ENCODE results near the gene KIF26B. TPM values are rescaled to one million over a fixed set of nuclear protein-coding genes. Genes with fewer than 3 reads are reported as not detected.
"Not testable (repeated sequence)": the region's sequence is repeated elsewhere in the genome, so short reads cannot be mapped to it uniquely, and the experiment has no call there.

Gene KIF26B
- total RNA-seq, 1 donor from 2014 or later, result 3.8 TPM

DNA sequence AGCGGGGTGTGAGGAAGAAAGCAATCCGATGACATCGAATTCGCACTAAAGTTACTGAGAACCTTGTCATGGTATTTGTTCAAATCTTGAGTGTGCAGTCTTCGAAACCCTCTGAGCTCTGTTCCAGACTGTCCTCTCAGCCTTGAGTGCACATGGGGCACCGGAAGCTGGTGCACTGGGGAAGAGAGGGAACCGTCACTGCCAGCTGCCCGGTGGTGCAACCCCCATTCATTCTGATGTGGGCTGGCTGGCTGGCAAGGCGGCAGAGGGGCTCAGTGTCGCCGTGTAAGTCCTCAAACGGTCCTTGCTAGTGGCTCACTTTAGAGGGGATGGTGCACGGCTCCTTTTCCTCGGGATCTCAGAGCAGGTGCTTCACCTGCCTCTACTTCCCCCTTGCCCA is 137.4 kb downstream of the KIF26B start:
- no peak for DNase-seq (ENCODE audit: missing footprints)
- ATAC-seq, result no peak
- intact Hi-C loops (cut with DNase I), result no loop called here

DNA sequence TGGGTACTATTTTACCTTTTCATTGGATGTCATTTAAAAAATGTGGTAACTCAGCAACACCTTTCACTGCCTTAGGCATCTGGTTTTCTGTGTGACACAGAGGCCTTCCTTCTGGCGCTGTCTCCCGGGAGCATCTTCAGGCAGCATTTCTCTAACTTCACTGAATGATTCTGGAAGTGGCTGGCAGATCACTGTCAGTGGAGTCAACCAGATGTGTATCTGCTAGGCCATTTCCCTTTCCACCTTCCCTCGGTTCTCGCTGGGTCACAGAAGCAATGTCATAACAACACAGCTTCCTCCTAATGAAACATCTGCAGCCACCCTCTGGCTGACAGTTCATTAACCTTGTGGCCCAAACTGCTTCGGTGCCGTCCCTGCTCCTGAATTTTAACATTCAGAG is 137.8 kb downstream of the KIF26B start:
- intact Hi-C loops (cut with DNase I), result no loop called here

DNA sequence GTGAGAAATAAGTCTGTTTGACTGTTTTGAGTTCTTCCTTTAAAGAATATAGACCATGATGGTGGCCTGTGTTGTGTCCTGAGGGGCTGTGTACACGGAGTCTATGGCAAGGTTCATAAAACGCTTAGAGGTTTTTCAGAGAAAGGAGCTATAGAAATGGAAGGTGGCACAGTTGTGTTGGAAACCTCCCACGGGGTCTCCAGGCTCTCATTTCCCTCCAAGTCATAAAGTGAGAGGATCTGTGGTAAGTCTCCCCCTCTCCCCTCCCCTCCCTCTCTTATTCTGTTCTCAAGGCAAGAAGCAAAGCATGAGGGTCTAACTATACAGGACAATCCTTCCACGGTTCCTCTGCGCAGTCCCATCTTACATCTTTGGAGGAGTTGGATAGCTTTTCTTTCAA is 139.2 kb downstream of the KIF26B start:
- intact Hi-C loops (cut with DNase I), result no loop called here
- DNase-seq (ENCODE audit: missing footprints) (no peak), ATAC-seq (no peak)

More for the DNA sequence above, 137.8 kb downstream of the KIF26B start:
- ATAC-seq (no peak), DNase-seq (ENCODE audit: missing footprints) (no peak)

DNA sequence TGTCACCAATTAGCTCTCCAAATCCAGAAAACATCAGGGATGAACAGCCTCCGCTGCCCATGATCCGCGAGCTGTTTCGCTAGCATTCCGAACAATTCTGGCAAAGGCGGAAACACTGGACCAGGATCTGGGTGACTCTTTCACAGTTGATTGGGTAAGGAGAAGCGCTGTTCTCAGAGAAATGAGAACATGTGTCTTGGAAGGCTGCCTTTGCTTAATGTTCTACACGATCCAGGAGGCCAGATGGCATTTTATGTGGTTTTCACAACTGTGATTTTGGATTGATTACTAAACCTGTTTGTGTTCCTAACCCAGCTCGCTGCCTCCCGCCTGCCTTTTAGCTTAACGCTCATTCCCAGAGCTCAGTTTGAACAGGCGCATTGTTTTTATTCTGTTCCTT is 144.0 kb downstream of the KIF26B start:
- ATAC-seq (no peak), DNase-seq (ENCODE audit: missing footprints) (no peak)
- intact Hi-C loops (cut with DNase I), result no loop called here

DNA sequence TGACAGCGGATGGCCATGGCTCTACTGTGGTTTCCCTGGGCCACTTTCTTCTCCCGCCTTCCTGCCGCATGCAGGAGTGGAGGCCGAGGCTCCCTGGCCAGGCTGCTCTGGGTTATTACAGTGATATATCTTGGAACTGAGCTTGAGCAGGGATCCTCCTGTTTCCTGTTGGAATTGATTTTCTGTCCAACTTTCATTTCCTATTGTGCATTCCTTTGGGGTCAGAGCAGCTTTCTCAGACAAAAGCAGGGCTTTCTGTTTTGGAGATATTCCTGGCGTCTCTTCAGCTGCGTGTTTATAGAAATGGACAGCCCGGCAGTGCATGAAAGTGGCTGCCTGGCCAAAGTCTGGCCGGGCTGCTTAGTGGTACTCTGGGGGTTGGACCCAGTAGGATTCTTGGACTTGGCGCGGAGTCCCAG is 146.4 kb downstream of the KIF26B start:
- intact Hi-C loops (cut with DNase I), result no loop called here
- ATAC-seq, result peak; percentile 59
- no peak for DNase-seq (ENCODE audit: missing footprints)

DNA sequence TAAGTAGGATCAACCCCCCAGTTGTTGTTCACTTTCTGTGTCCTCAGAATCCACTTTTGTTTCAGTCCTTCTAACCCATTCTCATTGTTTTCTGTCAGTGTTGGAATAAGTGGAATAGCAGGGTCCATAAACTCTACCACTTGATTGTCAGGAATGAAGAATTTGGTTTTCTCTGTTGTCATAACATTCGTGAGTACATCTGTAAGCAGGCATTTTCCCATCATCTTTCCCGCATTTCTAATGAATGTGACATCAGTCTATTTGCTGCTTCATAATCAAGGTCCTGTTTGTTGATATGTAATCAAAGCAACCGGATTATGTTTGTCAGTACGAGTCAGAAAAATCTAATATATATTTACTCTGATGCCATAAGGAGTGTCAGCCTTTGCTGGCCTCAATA is 147.1 kb downstream of the KIF26B start:
- DNase-seq (ENCODE audit: missing footprints) (no peak), ATAC-seq (no peak)
- intact Hi-C loops (cut with DNase I), result no loop called here

DNA sequence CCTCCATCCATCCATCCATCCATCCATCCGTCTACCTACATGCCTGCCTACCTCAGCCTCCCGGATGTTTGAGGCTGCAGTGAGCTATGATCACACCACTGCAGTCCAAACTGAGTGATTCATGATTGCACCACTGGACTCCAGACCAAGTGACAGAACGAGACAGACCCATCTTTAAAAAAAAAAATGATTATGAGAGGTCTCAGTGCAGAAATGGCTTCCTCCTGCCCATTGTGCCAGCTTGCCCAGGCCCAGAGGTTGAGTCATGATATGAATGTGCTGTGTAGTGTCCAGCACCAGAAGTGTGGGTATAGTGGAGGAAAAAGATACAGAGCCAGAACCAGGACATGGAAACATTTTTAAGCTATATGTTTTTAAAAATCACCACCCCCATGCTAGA is 149.9 kb downstream of the KIF26B start:
- intact Hi-C loops (cut with DNase I), result no loop called here
- ATAC-seq, result no peak
- DNase-seq (ENCODE audit: missing footprints), result no peak

DNA sequence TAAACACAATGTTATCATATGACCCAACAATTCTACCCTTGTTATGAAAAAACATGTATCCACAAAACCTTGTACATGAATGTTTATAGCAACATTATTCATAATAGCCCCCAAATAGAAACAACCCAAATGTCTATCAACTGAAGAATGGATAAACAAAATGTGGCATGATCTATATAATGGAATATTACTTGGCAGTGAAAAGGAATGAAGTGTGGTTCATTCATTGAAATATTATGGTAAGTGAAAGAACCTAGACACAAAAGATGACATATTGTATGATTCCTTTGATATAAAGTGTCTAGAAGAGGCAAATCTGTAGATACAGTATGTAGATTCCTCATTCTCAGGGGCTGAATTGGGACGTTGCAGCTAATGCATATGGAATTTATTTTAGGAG is 151.2 kb downstream of the KIF26B start:
- intact Hi-C loops (cut with DNase I), result no loop called here
- DNase-seq (ENCODE audit: missing footprints) (no peak), ATAC-seq (no peak)

DNA sequence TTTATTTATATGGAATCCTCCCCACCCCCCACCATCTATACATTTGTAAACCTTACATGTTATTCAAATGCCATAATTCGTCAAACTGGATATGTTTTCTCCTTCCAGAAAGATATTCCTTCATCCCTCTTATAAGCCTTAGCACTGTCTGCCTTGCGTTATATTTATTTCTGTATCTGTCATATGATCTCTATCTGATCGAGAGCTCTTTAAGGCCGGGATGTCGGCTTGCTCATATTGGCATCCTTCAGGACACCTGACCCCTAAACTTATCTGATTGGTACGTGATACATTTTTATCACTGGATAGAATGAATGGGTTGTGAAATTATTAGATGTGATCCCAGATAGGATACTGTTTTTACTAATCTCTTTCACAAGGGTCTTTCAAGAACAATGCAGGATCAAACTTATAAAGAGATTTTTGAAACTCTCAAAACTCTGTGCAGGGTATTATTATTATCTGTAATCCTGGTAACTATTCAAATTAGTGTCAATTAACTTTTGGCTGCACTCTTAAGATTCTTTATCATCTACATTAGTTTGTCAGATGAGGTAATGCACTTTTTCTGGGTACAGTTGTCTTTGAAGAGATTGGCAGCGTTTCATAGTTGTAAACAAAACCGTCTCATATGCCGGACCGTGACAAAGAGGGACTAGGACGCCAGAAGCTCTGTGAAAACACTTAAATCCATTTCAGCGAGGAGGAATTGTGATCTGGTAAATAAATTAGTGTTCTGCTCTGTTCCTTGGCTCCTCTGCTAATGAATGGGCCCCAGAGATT is 152.0 kb downstream of the KIF26B start:
- DNase-seq (ENCODE audit: missing footprints) (no peak), ATAC-seq (peak; percentile 39)
- intact Hi-C loops (cut with DNase I), result no loop called here

DNA sequence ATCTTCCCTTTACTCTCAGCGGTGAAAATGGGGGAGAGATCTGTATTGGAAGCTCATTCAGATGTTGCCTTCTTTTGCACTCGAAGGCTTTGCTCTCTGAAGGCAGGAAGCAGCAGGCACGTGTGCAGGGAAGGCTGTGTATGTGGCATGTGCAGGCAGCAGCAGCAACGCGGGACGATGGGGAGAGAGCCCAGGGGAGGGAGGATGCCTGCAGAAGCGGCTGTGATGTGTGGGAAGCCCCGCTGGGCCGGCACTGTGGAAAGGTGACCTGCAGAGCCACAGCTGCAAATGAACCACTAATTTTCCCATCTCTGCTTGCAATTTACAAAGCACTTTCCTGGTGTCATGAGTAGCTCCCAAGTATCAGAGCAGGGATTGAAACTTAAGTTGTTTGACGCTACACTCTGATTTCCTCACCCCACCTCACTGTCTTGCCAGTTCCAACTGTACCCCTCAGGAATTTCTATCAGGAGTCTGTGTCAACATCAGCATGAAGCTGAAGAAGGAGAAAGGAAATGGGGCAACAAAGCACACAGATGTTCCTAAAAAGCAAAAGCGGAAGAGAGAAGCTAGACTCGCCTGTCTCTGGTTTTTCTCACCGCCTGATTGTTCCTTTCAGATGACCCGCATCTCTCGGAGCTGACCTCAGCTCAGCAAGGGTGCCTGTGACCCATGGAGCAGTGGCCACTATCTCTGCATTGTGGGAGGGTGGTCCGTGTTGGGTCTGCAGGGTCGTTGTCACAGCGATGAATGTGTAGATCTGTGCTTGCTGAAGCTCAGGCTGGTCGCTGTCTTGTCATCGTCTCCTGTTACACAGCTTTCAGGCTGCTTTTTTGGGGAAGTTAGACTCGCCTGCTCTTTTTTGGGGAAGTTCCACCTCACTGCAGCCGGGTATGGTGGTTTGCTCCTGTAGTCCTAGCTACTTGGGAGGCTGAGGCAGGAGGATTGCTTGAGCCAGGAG is 156.1 kb downstream of the KIF26B start:
- ATAC-seq (peak; percentile 52), DNase-seq (ENCODE audit: missing footprints) (no peak)
- intact Hi-C loops (cut with DNase I), result no loop called here

DNA sequence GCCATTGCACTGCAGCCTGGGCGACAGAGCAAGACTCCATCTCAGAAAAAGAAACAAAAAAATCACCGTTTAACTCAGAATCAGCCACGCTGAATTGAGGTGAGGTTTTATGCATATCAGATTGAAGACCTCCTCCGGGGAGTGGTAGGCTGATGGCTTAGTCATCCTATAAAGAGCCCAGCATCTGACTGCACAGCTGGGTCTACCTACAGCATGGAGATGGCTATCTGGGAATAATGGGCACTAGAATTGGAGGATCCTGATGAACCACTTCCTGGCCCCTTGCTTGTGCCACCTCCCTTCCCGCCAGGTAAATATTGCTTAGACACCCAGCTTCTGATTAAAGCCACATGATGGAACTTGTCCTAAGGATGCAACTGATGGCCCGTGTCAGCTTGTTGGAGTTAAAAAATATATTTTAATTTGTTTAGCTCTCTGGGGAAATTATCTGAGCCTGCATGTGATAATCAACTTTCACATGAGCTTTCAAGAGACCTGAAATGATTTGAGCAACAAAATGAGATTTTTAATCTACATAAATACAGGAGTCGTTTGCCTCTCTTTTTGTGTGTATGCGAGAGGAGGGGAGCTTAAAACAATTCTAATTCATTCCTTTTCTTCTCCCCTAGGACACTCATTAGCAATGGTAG is 157.2 kb downstream of the KIF26B start:
- intact Hi-C loops (cut with DNase I), result no loop called here
- no peak for ATAC-seq
- no peak for DNase-seq (ENCODE audit: missing footprints)

DNA sequence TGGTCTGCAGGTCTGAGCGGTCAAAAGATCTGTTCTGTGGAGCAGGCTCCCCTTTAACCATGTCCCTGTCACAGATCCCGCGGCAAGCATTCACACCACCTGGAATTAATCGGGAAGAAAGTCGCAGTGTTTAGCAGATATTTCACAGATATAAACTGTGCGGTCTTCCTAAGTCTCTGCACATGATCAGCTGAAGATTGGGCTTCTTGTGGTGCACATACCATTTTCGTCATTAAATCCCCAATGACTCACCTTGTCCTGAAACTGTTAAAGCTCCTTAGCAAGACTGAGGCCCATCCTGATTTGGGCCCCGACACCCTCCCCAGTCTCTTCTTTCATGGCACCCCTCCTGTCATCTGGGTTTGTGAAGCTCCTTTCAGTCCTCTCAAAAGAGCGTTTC is 158.8 kb downstream of the KIF26B start:
- no peak for ATAC-seq
- DNase-seq (ENCODE audit: missing footprints), result no peak
- intact Hi-C loops (cut with DNase I), result no loop called here

DNA sequence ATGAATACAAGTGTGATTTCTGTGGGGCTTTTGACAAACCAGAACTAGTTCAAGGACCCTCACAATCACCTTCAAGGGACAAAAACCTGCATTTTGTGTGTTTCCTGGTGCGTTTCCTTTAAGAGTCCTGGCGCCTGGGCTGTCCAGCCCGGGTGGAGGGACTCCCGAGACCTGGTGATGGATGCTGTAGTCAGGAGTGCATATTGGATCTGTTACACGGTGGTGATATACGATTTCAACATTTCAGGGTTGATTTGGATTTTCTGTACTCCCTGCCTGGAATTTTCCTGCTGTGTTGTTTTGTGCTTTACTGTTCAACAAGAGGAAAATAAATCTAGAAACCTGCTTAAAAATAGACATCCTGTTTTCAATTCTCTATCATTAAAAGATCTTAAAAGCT is 162.0 kb downstream of the KIF26B start:
- intact Hi-C loops (cut with DNase I), result no loop called here
- no peak for DNase-seq (ENCODE audit: missing footprints)

DNA sequence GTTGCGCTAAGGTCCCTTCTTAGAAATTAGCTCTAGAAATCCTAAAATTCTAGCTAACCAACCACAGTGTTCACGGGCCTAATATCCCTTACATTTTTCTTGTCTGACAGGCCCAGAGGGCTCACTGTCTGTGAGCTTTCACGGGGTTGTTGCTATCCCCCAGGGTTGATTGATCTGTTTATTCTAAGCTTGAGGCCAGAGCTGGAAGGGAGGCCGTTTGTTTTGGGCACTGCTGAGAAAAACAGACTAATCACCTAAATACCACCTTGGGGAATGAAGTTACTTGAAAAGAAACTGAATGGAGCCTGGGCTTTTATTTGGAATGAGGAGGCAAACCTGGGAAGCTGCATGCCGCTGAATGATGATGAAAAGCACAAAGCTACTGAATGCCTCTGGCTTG is 162.4 kb downstream of the KIF26B start:
- intact Hi-C loops (cut with DNase I), result no loop called here
- DNase-seq (ENCODE audit: missing footprints), result no peak
- no peak for ATAC-seq

More for the DNA sequence above, 162.0 kb downstream of the KIF26B start:
- no peak for ATAC-seq

DNA sequence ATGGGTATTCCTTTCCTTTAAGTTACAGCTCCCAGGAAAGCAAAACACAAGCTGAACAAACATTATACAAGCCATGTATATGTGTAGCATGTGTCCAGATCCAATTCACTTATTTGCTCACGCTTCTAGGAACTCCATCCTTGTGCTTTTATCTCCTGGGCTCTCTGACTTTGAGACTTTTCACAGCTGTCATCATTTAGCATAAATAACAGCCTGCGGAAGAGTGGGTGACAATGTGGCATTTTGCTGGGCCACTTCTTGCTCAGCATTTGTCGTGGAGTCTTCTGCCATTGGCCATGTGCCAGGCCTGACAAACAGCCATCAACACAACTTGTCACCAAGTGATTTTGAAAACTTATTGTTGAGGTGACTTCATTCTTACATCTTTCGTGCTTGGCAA is 164.3 kb downstream of the KIF26B start:
- intact Hi-C loops (cut with DNase I), result no loop called here
- ATAC-seq, result no peak
- DNase-seq (ENCODE audit: missing footprints), result no peak

DNA sequence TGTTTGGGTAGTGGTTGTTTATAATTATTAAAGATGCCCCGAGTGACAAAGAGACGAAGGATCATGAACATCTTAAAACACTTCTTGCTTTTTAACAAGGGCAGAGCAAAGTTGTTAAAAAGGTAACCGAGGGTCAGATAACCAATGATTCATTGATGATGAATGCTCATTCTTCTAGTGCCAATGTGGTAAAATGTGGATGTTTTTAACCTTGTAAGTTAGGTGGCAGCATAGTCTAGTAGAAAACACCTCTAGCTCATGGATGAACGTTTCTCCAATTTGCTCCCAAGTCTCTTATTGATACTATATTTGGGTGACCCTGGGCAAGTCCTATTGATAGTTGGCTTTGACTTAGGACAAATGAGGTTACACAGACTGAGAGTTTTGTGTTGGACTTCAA is 167.9 kb downstream of the KIF26B start:
- DNase-seq (ENCODE audit: missing footprints) (no peak), ATAC-seq (no peak)
- intact Hi-C loops (cut with DNase I), result no loop called here

DNA sequence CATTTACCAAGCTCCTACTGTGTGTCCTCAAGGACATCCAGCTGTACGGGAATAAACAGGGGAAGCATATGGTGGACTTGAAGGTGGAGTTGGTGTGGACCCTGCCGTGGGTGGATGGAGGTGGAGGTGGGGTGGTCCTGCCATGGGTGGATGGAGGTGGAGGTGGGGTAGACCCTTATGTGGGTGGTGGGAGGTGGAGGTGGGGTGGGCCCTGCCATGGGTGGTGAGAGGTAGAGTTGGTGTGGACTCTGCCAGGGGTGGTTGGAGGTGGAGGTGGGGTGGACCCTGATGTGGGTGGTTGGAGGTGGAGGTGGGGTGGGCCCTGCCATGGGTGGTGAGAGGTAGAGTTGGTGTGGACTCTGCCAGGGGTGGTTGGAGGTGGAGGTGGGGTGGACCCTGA is 169.0 kb downstream of the KIF26B start:
- DNase-seq (ENCODE audit: missing footprints); ATAC-seq; intact Hi-C loops (cut with DNase I): not testable (repeated sequence)

DNA sequence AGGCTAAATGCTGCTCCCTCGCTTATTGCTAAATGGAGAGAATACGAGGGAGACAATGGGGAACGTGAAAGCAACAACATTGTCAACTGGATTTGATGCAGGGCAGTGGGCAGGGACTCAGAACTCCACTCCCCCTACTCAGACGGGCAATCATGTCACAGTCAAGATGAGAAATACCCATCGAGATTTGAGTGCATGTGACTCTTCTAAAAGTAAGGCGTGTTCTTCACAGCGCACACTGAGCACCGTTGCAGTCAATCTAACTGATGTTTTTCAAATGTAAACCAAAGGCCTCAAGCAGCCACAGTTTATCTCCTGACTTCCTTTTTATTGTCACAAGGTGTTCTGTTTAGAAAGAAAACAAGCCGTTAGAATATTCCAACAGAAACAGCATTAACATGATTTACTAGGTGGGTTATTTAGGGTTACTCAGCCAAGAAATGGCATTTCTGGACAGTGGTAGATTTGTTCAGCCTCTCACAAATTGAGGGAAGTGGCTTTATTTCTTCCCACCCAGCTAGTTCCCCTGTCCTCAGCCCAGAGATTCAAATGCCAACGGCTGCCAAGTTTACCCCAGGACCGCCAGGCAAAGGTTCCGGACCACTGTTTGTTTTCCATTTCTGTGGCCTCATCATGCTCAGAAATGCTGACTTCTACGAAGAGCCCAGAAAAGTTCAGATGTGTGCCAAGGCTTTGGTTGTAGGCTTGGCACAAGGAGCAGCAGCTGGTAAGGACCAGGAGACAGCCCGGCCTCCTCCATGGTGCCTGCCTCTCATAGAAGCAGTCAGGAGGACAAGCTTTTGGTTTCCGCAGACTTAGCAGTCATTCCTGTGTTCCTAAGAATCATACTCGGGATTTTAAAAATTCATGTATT is 171.4 kb downstream of the KIF26B start:
- ATAC-seq (no peak), DNase-seq (ENCODE audit: missing footprints) (no peak)
- intact Hi-C loops (cut with DNase I), result no loop called here

DNA sequence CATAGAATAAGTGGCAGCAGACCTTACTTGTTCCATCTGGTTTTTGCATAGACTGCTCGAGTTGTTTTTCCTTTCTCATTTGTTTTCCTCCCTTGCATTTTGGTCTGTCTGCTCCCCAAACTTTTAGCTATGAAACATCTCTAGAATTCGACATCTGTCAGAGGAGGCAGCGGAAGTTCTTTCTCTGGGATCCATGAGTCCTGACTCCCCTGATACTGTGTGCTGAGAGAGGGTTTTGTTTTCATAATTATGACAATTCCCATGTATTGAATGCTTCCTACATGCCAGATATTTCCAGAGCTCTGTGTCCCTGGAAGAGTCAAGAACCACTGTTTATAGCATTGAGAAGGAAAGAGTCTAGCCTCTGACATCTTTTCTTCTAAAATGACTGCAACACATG is 172.6 kb downstream of the KIF26B start:
- DNase-seq (ENCODE audit: missing footprints) (no peak), ATAC-seq (no peak)
- intact Hi-C loops (cut with DNase I), result no loop called here

All from Right ventricle myocardium inferior (tissue), 1 donor.